GM19025 (cell line): ENCODE measurements around the gene TIMP4.

ENCODE experiments used
- ATAC-seq: cut with Tn5 transposase; IDR thresholded peaks from one replicate; pipeline ENCODE4 v1.9.1; 2021; ENCODE audit warnings: mild to moderate bottlenecking, low read depth, moderate library complexity; ENCODE audit not compliant: unreplicated experiment

Gene TIMP4

GRCh38 chr3:12115104-12115503, 43.6 kb downstream of the TIMP4 start:
- no peak for ATAC-seq

GRCh38 chr3:12114251-12114650, 44.5 kb downstream of the TIMP4 start:
- ATAC-seq, result no peak

- no peak for ATAC-seq
Measured at GRCh38 chr3:12107071-12107713, 51.5 kb downstream of the TIMP4 start.
